ENCODE results near the gene EPHX1. TPM values are rescaled to one million over a fixed set of nuclear protein-coding genes. Genes with fewer than 3 reads are reported as not detected.

EPHX1 gene
- total and polyA plus RNA-seq, 10 of the 15 experiments (the other 5 are each of a cell fraction or from before 2014, with no cell fraction given) = 0.33 to 2.9 (median 0.78) TPM; not detected in 2

- no peak for TF ChIP-seq BCL3 (IDR thresholded peaks at IDR 0.05; ENCODE audit: borderline replicate concordance, insufficient read depth, low read depth, low read length, poor library complexity, severe bottlenecking)
Measured at GRCh38 chr1:225847610-225848009, 37.7 kb downstream of the EPHX1 start (continued).

GRCh38 chr1:225848030-225848955 is 38.4 kb downstream of the EPHX1 start:
- peak; percentile 51 for DNase-seq (ENCODE audit: low read depth, low spot score)
- peak; percentile 71 for ATAC-seq
- BruUV-seq (replicated peaks) = no TSS peak
- TF ChIP-seq HDAC2 (IDR thresholded peaks at IDR 0.05) = no peak
- no peak for TF ChIP-seq MEF2A (IDR thresholded peaks at IDR 0.05; ENCODE audit: insufficient read depth, low read depth, low read length)
- TF ChIP-seq TCF12 (IDR thresholded peaks at IDR 0.05; ENCODE audit: low read depth, low read length) = no peak
- TF ChIP-seq TBL1XR1 (IDR thresholded peaks at IDR 0.05; ENCODE audit: low read depth, low read length) = no peak
- no peak for TF ChIP-seq REST (IDR thresholded peaks at IDR 0.05; ENCODE audit: low read depth, low read length)
- TF ChIP-seq ZNF592 (IDR thresholded peaks at IDR 0.05) = no peak
- peak; percentile 51; the same call in 1 of the 2 replicates for TF ChIP-seq IKZF1 (conservative IDR thresholded peaks at IDR 0.05)
- TF ChIP-seq LARP7 (IDR thresholded peaks at IDR 0.05) = no peak
- TF ChIP-seq RCOR1 (conservative IDR thresholded peaks at IDR 0.05; ENCODE audit: low read depth, low read length) = no peak
- TF ChIP-seq SUZ12 (IDR thresholded peaks at IDR 0.05; ENCODE audit: unreplicated experiment) = no peak

More at GRCh38 chr1:225848030-225848955, 38.4 kb downstream of the EPHX1 start:
- peak; percentile 89 for FAIRE-seq
- POLR2A ChIA-PET = interaction anchor here (0.5 to 2.0 kb wide), 2 partner anchors 34 to 60 kb away, joined by 4 to 8 read pairs; partner anchors contain the start of gene TMEM63A
- RAD21 ChIA-PET (ENCODE audit: unreplicated experiment) = interaction anchor here (1.0 to 2.9 kb wide), 5 partner anchors 30 to 367 kb away, joined by 3 to 13 read pairs (median 4); partner anchors contain the start of genes SRP9 and TMEM63A
- in situ Hi-C loops (cut with MboI) = no loop called here
- Histone ChIP-seq H3K79me2 (ENCODE audit: control insufficient read depth, insufficient read depth, low read length) (no peaks in the 10 kb centered on the region), H3K4me1 (ENCODE audit: control insufficient read depth, insufficient read depth, low read length) (peaks cover 53% of the 10 kb centered on the region), H3K27me3 (replicated peaks in 1 of 2; ENCODE audit: control insufficient read depth in 2 of 2, insufficient read depth in 2 of 2, low read length in 1 of 2) (no peaks in the 10 kb centered on the region), H3K4me3 (peak overlapping the region; percentile 47; the same call in 1 of the 2 replicates), H3K9me3 (replicated peaks; ENCODE audit: control insufficient read depth, insufficient read depth, low read length) (no peaks in the 10 kb centered on the region), H4K20me1 (ENCODE audit: control insufficient read depth, insufficient read depth) (no peaks in the 10 kb centered on the region), H3K27ac (ENCODE audit: control insufficient read depth, insufficient read depth) (peak overlapping the region; percentile 77), H3K9ac (ENCODE audit: control insufficient read depth, insufficient read depth, low read length) (peak overlapping the region; percentile 59), H3K36me3 (ENCODE audit: control insufficient read depth in 2 of 2, insufficient read depth in 2 of 2, low read length in 1 of 2) (peaks cover 2 to 10% of the 10 kb centered on the region in 2 experiments; a peak in 2 of 4 replicates), H3K4me2 (ENCODE audit: control insufficient read depth, insufficient read depth) (peak overlapping the region; percentile 89), H2AFZ (ENCODE audit: control insufficient read depth, low read depth, low read length) (peak overlapping the region; percentile 54)
- intact Hi-C loops (cut with micrococcal nuclease; ENCODE audit: unreplicated experiment) = loop anchor here (1.0 to 10.0 kb wide), 3 partner anchors 71 to 373 kb away; partner anchors contain the start of gene SRP9
- CTCF ChIA-PET = no interaction called here
- SMC1A ChIA-PET (ENCODE audit: uncharacterized antibody, unreplicated experiment) = interaction anchor here (0.6 to 3.2 kb wide), 3 partner anchors 34 to 987 kb away, joined by 3 to 9 read pairs (median 4); partner anchors contain the start of gene TMEM63A
- WGBS (ENCODE audit: insufficient coverage, insufficient replicate concordance, low lambda C conversion rate, missing lambda C conversion rate) = 35% methylated on average over 16 of the region's 16 CpGs
